Measurements from ENCODE around the gene SLC9A8. TPM values are rescaled to one million over a fixed set of nuclear protein-coding genes. Genes with fewer than 3 reads are reported as not detected.

Gene SLC9A8
- total and polyA plus RNA-seq, 12 donors, result 12.4 to 23.3 (median 17.5) TPM

- intact Hi-C loops (cut with DNase I), result no loop called here
- H3K27me3 ChIP-seq, result no peaks in the 10 kb centered on the region
- TF ChIP-seq CTCF (IDR thresholded peaks at IDR 0.05) (no peak), POLR2A (IDR thresholded peaks at IDR 0.05) (no peak)
- no peaks in the 10 kb centered on the region for H3K9me3 ChIP-seq (replicated peaks in 1 of 3)
- H3K4me3 ChIP-seq, result no peak overlapping the region
- peak in 2 of 7 donors; percentile 28 to 54 for DNase-seq
- H3K4me1 ChIP-seq (replicated peaks in 1 of 2), result peaks cover 0 to 33% of the 10 kb centered on the region in 2 donors
- peak overlapping the region in 2 of 5 donors; percentile 51 to 71 for H3K27ac ChIP-seq
- H3K36me3 ChIP-seq (replicated peaks in 1 of 2), result peaks cover 0 to 39% of the 10 kb centered on the region in 2 donors
- 79 to 83% (median 81%) methylated on average over 30 to 32 of the region's 32 CpGs for WGBS, 4 donors
Observed at GRCh38 chr20:49887251-49888211, 74.9 kb downstream of the SLC9A8 start.

- intact Hi-C loops (cut with DNase I), result no loop called here
- peaks cover 0 to 42% of the 10 kb centered on the region in 2 donors for H3K4me1 ChIP-seq (replicated peaks in 1 of 2)
- H3K27ac ChIP-seq, result peak overlapping the region in 2 of 5 donors; percentile 51 to 71
- H3K27me3 ChIP-seq, result no peaks in the 10 kb centered on the region
- 43 to 56% (median 53%) methylated on average over 13 to 18 of the region's 18 CpGs for WGBS, 4 donors
- no peak overlapping the region for H3K4me3 ChIP-seq
- TF ChIP-seq CTCF (IDR thresholded peaks at IDR 0.05), result peak; percentile 61 to 81 (median 72)
- no peak for TF ChIP-seq POLR2A (IDR thresholded peaks at IDR 0.05)
- peak in 5 of 7 donors; percentile 49 to 84 (median 69) for DNase-seq
- no peaks in the 10 kb centered on the region for H3K9me3 ChIP-seq (replicated peaks in 1 of 3)
- peaks cover 0 to 35% of the 10 kb centered on the region in 2 donors for H3K36me3 ChIP-seq (replicated peaks in 1 of 2)
Observed at GRCh38 chr20:49888212-49889000, 75.8 kb downstream of the SLC9A8 start.

- Histone ChIP-seq H3K27me3 (no peaks in the 10 kb centered on the region), H3K9me3 (replicated peaks in 1 of 3) (no peaks in the 10 kb centered on the region), H3K4me3 (no peak overlapping the region), H3K27ac (peak overlapping the region in 2 of 5 donors; percentile 1 to 51), H3K36me3 (replicated peaks in 1 of 2) (peaks cover 0 to 30% of the 10 kb centered on the region in 2 donors), H3K4me1 (replicated peaks in 1 of 2) (peaks cover 0 to 49% of the 10 kb centered on the region in 2 donors)
- 53 to 72% (median 64%) methylated on average over 8 to 9 of the region's 9 CpGs for WGBS, 4 donors
- intact Hi-C loops (cut with DNase I), result no loop called here
- peak in 1 of 7 donors; percentile 48 for DNase-seq
- TF ChIP-seq POLR2A (IDR thresholded peaks at IDR 0.05) (no peak), CTCF (IDR thresholded peaks at IDR 0.05) (no peak)
Observed at GRCh38 chr20:49889001-49889934, 76.6 kb downstream of the SLC9A8 start.

Data from adrenal gland (tissue), 12 donors.